ENCODE data around the gene MAP1B.
"Not testable (repeated sequence)": the region's sequence is repeated elsewhere in the genome, so short reads cannot be mapped to it uniquely, and the experiment has no call there.

Gene MAP1B

GRCh38 chr5:72107131-72107900 lies at the start of gene MAP1B:
Gene MAP1B (plus strand): TSS chr5:72107475. CDS start chr5:72107532, 57 bp downstream.
- peak; percentile 39 to 88 for DNase-seq

GRCh38 chr5:72057816-72058215 lies 49.5 kb upstream of the MAP1B start:
- no peak for DNase-seq

GRCh38 chr5:72063219-72063819 lies 44.0 kb upstream of the MAP1B start:
- no peak for DNase-seq

- DNase-seq = no peak
These were observed 42.3 kb upstream of the MAP1B start for GRCh38 chr5:72064801-72065570.

- no peak for DNase-seq
These were observed 41.5 kb upstream of the MAP1B start for GRCh38 chr5:72065751-72066255.

GRCh38 chr5:72066705-72067107 lies 40.6 kb upstream of the MAP1B start:
- DNase-seq = peak; percentile 34 to 50

- peak in 1 of 2 experiments; percentile 18 for DNase-seq
These were observed 39.4 kb upstream of the MAP1B start for GRCh38 chr5:72067682-72068470.

- DNase-seq = no peak
These were observed 36.7 kb upstream of the MAP1B start for GRCh38 chr5:72070529-72070928.

GRCh38 chr5:72071906-72072305 lies 35.4 kb upstream of the MAP1B start:
- DNase-seq = no peak

GRCh38 chr5:72074251-72074650 lies 33.0 kb upstream of the MAP1B start:
- no peak for DNase-seq

GRCh38 chr5:72075461-72075860 lies 31.8 kb upstream of the MAP1B start:
- no peak for DNase-seq

- no peak for DNase-seq
These were observed 30.5 kb upstream of the MAP1B start for GRCh38 chr5:72076621-72077300.

GRCh38 chr5:72077390-72077789 lies 29.9 kb upstream of the MAP1B start:
- no peak for DNase-seq

- DNase-seq = no peak
These were observed 28.0 kb upstream of the MAP1B start for GRCh38 chr5:72079288-72079687.

- DNase-seq = no peak
These were observed 25.2 kb upstream of the MAP1B start for GRCh38 chr5:72082048-72082447.

GRCh38 chr5:72084876-72085275 lies 22.4 kb upstream of the MAP1B start:
- no peak for DNase-seq

- DNase-seq = no peak
These were observed 22.0 kb upstream of the MAP1B start for GRCh38 chr5:72085319-72085718.

- DNase-seq = not testable (repeated sequence)
These were observed 17.6 kb upstream of the MAP1B start for GRCh38 chr5:72089713-72090112.

- DNase-seq = no peak
These were observed 15.2 kb upstream of the MAP1B start for GRCh38 chr5:72092074-72092473.

- no peak for DNase-seq
These were observed 14.1 kb upstream of the MAP1B start for GRCh38 chr5:72093217-72093616.

GRCh38 chr5:72093824-72094223 lies 13.5 kb upstream of the MAP1B start:
- DNase-seq = no peak

GRCh38 chr5:72096602-72097188 lies 10.6 kb upstream of the MAP1B start:
- no peak for DNase-seq

All from SW 1271 (cell line).